ACC112 (cell line): Measurements from ENCODE around the gene IQCB1.
A peak's percentile ranks its signal among the peaks of the same experiment; 100 is the strongest.
"Not testable (repeated sequence)": the region's sequence is repeated elsewhere in the genome, so short reads cannot be mapped to it uniquely, and the experiment has no call there.

Source experiments
- H2AFZ ChIP-seq: fragments of 200-600 bp; sonication (generic); one replicate; pipeline ENCODE4 v1.6.0; 2017; ENCODE audit warnings: antibody characterized with exemption, low read length; ENCODE audit not compliant: unreplicated experiment
- H3K27ac ChIP-seq: fragments of 200-600 bp; sonication (generic); 2 replicates; pipeline ENCODE4 v1.5.1; 2014; ENCODE audit warnings: low read depth, mild to moderate bottlenecking, antibody characterized with exemption, low read length, moderate library complexity
- H3K27me3 ChIP-seq: fragments of 200-600 bp; sonication (generic); 2 replicates; pipeline ENCODE4 v1.6.1; 2014; ENCODE audit warnings: mild to moderate bottlenecking, antibody characterized with exemption, low read length, moderate library complexity, mixed read lengths; ENCODE audit not compliant: insufficient read depth
- H3K36me3 ChIP-seq: fragments of 200-600 bp; sonication (generic); 2 replicates; pipeline ENCODE4 v1.6.1; 2016; ENCODE audit warnings: mild to moderate bottlenecking, antibody characterized with exemption, low read length, moderate library complexity, mixed read lengths; ENCODE audit not compliant: insufficient read depth
- H3K4me1 ChIP-seq: fragments of 200-600 bp; sonication (generic); one replicate; pipeline ENCODE4 v1.6.1; 2016; ENCODE audit warnings: low read length, mixed read lengths; ENCODE audit not compliant: insufficient read depth, unreplicated experiment, control insufficient read depth
- H3K4me3 ChIP-seq: fragments of 200-600 bp; sonication (generic); 2 replicates; pipeline ENCODE4 v1.5.1; 2014; ENCODE audit warnings: mild to moderate bottlenecking, low read depth, low read length
- H3K79me2 ChIP-seq: fragments of 200-600 bp; sonication (generic); one replicate; pipeline ENCODE4 v1.6.0; 2016; ENCODE audit warnings: low read length; ENCODE audit not compliant: control insufficient read depth, unreplicated experiment, insufficient read depth

IQCB1 gene, protein sequence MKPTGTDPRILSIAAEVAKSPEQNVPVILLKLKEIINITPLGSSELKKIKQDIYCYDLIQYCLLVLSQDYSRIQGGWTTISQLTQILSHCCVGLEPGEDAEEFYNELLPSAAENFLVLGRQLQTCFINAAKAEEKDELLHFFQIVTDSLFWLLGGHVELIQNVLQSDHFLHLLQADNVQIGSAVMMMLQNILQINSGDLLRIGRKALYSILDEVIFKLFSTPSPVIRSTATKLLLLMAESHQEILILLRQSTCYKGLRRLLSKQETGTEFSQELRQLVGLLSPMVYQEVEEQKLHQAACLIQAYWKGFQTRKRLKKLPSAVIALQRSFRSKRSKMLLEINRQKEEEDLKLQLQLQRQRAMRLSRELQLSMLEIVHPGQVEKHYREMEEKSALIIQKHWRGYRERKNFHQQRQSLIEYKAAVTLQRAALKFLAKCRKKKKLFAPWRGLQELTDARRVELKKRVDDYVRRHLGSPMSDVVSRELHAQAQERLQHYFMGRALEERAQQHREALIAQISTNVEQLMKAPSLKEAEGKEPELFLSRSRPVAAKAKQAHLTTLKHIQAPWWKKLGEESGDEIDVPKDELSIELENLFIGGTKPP

GRCh38 chr3:121834671-121835464 is at the start of gene IQCB1, which contains the start of gene EAF2:
TSS of gene IQCB1 (minus strand) at chr3:121835060. CDS start at chr3:121828960, 6,100 bp downstream.
TSS of gene EAF2 (plus strand) at chr3:121835209. CDS start at chr3:121835286, 77 bp downstream.
- Histone ChIP-seq H3K79me2 (peaks cover 20% of the 10 kb centered on the region), H3K27me3 (peaks cover 5% of the 10 kb centered on the region; the same call in 1 of the 2 replicates), H3K36me3 (peaks cover 8% of the 10 kb centered on the region), H3K27ac (peak within 1 kb of the TSS; percentile 21; the same call in 1 of the 2 replicates), H3K4me3 (peak within 1 kb of the TSS; percentile 94), H3K4me1 (peaks cover 12% of the 10 kb centered on the region), H2AFZ (peak within 1 kb of the TSS; percentile 97)

DNA sequence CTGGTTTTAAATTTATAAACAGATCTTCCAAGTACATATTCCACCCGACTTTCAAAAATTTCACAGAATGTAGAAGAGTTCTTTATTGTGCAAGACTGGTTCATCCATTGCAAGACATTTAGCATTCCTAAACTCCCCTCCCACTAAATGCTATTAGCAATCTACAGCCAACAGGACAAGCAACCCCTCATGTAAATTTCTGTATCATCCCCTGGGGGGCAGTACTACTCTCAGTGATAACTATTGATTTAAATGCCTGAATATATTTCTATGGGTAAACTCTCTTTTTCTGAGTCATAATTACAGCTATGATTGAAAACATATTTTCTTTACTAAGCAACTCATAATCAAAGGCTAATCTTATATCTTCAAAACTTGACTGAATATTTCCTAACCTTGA is 48.6 kb upstream of the IQCB1 start:
- Histone ChIP-seq H3K27ac (no peak overlapping the region), H3K36me3 (no peaks in the 10 kb centered on the region), H3K27me3 (no peaks in the 10 kb centered on the region), H3K4me1 (no peaks in the 10 kb centered on the region), H3K79me2 (no peaks in the 10 kb centered on the region), H2AFZ (no peak overlapping the region), H3K4me3 (no peak overlapping the region)

- Histone ChIP-seq H3K27ac (no peak overlapping the region), H3K36me3 (no peaks in the 10 kb centered on the region), H3K79me2 (no peaks in the 10 kb centered on the region), H3K4me3 (no peak overlapping the region), H2AFZ (no peak overlapping the region), H3K4me1 (no peaks in the 10 kb centered on the region), H3K27me3 (no peaks in the 10 kb centered on the region)
Measured at GRCh38 chr3:121878411-121878810, 43.6 kb upstream of the IQCB1 start.

- Histone ChIP-seq H3K4me3 (no peak overlapping the region), H3K4me1 (no peaks in the 10 kb centered on the region), H3K36me3 (no peaks in the 10 kb centered on the region), H3K27me3 (no peaks in the 10 kb centered on the region), H2AFZ (no peak overlapping the region), H3K27ac (no peak overlapping the region), H3K79me2 (no peaks in the 10 kb centered on the region)
Measured at GRCh38 chr3:121871430-121871829, 36.6 kb upstream of the IQCB1 start.

DNA sequence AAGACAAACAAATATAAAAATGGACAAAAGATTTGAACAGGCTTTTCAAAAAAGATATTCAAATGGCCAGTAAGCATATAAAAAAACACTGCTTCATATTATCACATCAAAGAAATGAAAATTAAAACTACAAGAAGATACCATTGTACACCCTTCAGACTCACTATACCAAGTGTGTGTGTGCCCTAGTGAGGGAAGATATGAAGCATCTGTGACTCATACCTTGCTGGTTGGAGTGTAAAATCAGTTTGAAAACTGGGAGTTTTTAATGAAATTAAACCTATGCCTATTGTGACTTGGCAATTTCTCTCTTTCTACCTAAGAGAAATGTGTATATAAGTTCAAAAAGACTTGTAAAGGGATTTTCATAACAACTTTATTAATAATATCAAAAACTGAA is 35.9 kb upstream of the IQCB1 start:
- no peak overlapping the region for H3K4me3 ChIP-seq
- H3K27ac ChIP-seq, result no peak overlapping the region
- no peaks in the 10 kb centered on the region for H3K36me3 ChIP-seq
- H3K27me3 ChIP-seq, result no peaks in the 10 kb centered on the region
- H3K79me2 ChIP-seq, result no peaks in the 10 kb centered on the region
- H2AFZ ChIP-seq, result no peak overlapping the region
- H3K4me1 ChIP-seq, result no peaks in the 10 kb centered on the region

GRCh38 chr3:121869736-121870135 is 34.9 kb upstream of the IQCB1 start:
- Histone ChIP-seq H3K27me3 (no peaks in the 10 kb centered on the region), H2AFZ (no peak overlapping the region), H3K4me1 (no peaks in the 10 kb centered on the region), H3K36me3 (no peaks in the 10 kb centered on the region), H3K4me3 (no peak overlapping the region), H3K27ac (no peak overlapping the region), H3K79me2 (no peaks in the 10 kb centered on the region)

DNA sequence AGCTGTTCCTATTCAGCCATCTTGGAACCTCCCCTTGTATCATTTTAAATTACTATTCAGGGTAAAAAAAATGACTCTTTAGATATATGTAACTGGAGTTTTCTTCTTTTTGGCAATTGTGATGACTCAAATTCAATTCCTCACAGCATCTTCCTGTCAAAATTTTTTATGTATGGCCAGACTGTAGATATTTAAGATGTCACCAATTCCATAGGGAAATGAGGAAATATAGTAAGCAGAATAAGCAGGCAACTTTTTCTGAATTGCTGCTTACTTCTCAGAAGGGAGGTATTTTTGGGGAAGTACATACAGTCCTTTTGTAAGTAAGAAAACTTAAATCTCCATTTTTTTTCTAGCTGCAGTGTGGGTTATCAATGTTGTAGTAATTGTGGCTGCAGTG is 28.9 kb upstream of the IQCB1 start:
- Histone ChIP-seq H3K4me1 (no peaks in the 10 kb centered on the region), H3K79me2 (no peaks in the 10 kb centered on the region)

DNA sequence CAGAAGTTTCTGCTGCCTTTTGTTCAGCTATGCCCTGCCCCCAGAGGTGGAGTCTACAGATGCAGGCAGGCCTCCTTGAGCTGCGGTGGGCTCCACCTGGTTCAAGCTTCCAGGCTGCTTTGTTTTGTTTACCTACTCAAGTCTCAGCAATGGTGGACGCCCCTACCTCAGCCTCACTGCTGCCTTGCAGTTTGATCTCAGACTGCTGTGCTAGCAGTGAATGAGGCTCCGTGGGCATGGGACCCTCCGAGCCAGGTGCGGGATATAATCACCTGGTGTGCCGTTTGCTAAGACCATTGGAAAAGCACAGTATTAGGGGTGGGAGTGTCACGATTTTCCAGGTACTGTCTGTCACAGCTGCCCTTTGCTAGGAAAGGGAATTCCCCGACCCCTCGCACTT is 28.4 kb upstream of the IQCB1 start:
- H3K27me3 ChIP-seq, H3K79me2 ChIP-seq, H2AFZ ChIP-seq, H3K27ac ChIP-seq, H3K36me3 ChIP-seq, H3K4me1 ChIP-seq, H3K4me3 ChIP-seq: not testable (repeated sequence)

More for the DNA sequence above, 28.9 kb upstream of the IQCB1 start:
- H2AFZ ChIP-seq, result no peak overlapping the region
- H3K27me3 ChIP-seq, result no peaks in the 10 kb centered on the region
- H3K27ac ChIP-seq, result no peak overlapping the region
- no peaks in the 10 kb centered on the region for H3K36me3 ChIP-seq
- H3K4me3 ChIP-seq, result no peak overlapping the region

DNA sequence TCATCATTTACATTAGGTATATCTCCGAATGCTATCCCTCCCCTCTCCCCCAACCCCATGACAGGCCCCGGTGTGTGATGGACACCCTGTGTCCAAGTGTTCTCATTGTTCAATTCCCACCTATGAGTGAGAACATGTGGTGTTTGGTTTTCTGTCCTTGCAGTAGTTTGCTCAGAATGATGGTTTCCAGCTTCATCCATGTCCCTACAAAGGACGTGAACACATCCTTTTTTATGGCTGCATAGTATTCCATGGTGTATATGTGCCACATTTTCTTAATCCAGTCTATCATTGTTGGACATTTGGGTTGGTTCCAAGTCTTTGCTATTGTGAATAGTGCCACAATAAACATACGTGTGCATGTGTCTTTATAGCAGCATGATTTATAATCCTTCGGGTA is 22.9 kb upstream of the IQCB1 start:
- H3K4me1 ChIP-seq, H3K4me3 ChIP-seq, H3K27me3 ChIP-seq, H2AFZ ChIP-seq, H3K79me2 ChIP-seq, H3K27ac ChIP-seq, H3K36me3 ChIP-seq: not testable (repeated sequence)

- Histone ChIP-seq H3K79me2 (no peaks in the 10 kb centered on the region), H2AFZ (no peak overlapping the region), H3K36me3 (no peaks in the 10 kb centered on the region), H3K27me3 (no peaks in the 10 kb centered on the region), H3K4me1 (no peaks in the 10 kb centered on the region), H3K4me3 (no peak overlapping the region), H3K27ac (no peak overlapping the region)
Measured at GRCh38 chr3:121855555-121855954, 20.7 kb upstream of the IQCB1 start.
